Chondrocyte (in vitro differentiated cells): ENCODE measurements around the gene MDFIC2. TPM values are rescaled to one million over a fixed set of nuclear protein-coding genes. Genes with fewer than 3 reads are reported as not detected.
A peak's percentile ranks its signal among the peaks of the same experiment; 100 is the strongest.

Source experiments
- DNase-seq: peaks from one replicate; pipeline ENCODE4 v3.0.0; 2021; ENCODE audit warnings: mixed read lengths, low spot score
- H3K27ac Mint-ChIP-seq: one replicate; pipeline ENCODE4 v1.8.0; 2021; ENCODE audit warnings: mild to moderate bottlenecking, moderate library complexity, mixed read lengths; ENCODE audit not compliant: unreplicated experiment
- H3K27me3 Mint-ChIP-seq: 2 replicates; pipeline ENCODE4 v1.8.0; 2021; ENCODE audit warnings: low read depth, mixed read lengths
- H3K36me3 Mint-ChIP-seq: 2 replicates; pipeline ENCODE4 v1.8.0; 2021; ENCODE audit warnings: low read depth, mixed read lengths
- H3K4me1 Mint-ChIP-seq: 2 replicates; pipeline ENCODE4 v1.8.0; 2021; ENCODE audit warnings: low read depth, mild to moderate bottlenecking, mixed read lengths
- H3K4me3 Mint-ChIP-seq: one replicate; pipeline ENCODE4 v1.8.0; 2021; ENCODE audit warnings: mild to moderate bottlenecking, moderate library complexity, mixed read lengths; ENCODE audit not compliant: unreplicated experiment
- H3K9me3 Mint-ChIP-seq: 2 replicates; pipeline ENCODE4 v1.8.0; 2021; ENCODE audit warnings: low read depth, mixed read lengths
- CTCF ChIP-seq: fragments of 200-600 bp; sonication (generic); IDR thresholded peaks from 2 replicates; pipeline ENCODE4 v1.5.0; 2021; ENCODE audit warnings: antibody characterized with exemption, mild to moderate bottlenecking, moderate library complexity
- long read RNA-seq: library from polyadenylated mRNA; stranded (forward); transcript quantifications from one replicate; pipeline ENCODE4 v2.0.0, GENCODE V29; 2021
- total RNA-seq: library from RNA; stranded (reverse); gene quantifications from 3 replicates; pipeline ENCODE4 v1.2.1, GENCODE V29; 2021

Gene MDFIC2
- total RNA-seq = not detected in 3 replicates
- long read RNA-seq = 0 reads

- H3K27me3 Mint-ChIP-seq = no peaks in the 10 kb centered on the region
- no peaks in the 10 kb centered on the region for H3K36me3 Mint-ChIP-seq
- H3K9me3 Mint-ChIP-seq = no peaks in the 10 kb centered on the region
- TF ChIP-seq CTCF = no peak
- no peak within 1 kb of the TSS for H3K27ac Mint-ChIP-seq
- no peak for DNase-seq
- peaks cover 10% of the 10 kb centered on the region for H3K4me1 Mint-ChIP-seq
- no peak within 1 kb of the TSS for H3K4me3 Mint-ChIP-seq
These were observed at the start of gene MDFIC2 for GRCh38 chr3:70312336-70312735. Gene MDFIC2 (minus strand): TSS chr3:70312638. CDS start chr3:70311973, 665 bp downstream.

DNA sequence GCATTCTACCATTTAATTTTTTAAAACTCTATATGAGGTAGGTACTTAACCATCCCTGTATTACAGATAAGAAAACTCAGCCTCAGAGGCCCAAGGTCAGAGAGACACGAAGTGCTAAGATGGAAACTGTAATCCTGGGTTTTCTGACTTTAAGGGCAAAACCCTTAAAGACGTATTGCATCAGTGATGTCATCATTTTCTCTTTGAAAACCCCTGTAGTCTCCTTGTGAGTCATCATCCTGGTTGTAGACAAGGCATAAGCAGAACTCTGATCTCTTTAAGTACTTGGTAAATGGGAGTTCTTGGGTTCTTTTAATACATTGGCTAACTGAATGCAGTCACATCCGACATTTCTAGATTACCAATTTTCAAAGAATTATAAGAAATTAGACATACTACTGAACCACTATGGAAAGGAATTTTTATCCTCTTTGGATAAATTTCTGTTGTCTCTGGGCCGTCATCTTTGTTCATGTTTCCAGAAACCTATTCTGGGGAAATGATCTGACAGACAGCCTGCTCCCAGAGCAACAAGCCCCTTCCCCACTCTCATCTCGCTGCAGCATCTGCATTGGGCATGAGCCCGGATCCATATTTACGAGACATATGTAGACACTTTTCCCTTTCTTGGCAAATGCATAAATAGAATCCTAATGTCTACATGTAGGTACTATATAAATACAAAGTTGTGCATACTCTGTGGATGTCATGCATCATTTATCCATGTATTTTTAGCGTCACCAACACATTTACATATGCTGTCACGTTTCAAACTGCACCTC, 48.7 kb upstream of the MDFIC2 start:
- H3K27ac Mint-ChIP-seq = no peak overlapping the region
- no peak for DNase-seq
- peaks cover 4% of the 10 kb centered on the region for H3K27me3 Mint-ChIP-seq
- no peak overlapping the region for H3K4me3 Mint-ChIP-seq
- no peaks in the 10 kb centered on the region for H3K4me1 Mint-ChIP-seq
- peaks cover 3% of the 10 kb centered on the region for H3K36me3 Mint-ChIP-seq
- H3K9me3 Mint-ChIP-seq = peaks cover 21% of the 10 kb centered on the region
- TF ChIP-seq CTCF = no peak

DNA sequence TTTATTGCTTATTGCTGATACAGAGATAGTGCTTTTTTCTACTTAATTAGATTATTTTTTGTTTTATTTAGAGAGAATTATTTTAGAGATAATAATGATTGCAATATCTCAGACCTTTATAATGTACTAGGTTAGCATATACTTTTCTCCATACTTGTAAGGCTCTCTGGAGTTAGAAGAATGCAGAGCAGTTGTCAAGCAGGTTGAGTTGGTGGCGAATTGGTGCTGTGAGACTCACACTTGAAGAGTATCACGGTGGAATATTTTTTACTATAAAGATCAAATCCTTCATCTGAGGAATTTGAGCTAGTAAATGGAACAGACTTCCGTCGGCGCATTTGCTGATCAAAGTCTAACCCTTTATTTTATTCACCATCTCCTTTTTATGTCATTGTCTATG, 47.3 kb upstream of the MDFIC2 start:
- peaks cover 2% of the 10 kb centered on the region for H3K36me3 Mint-ChIP-seq
- DNase-seq = no peak

DNA sequence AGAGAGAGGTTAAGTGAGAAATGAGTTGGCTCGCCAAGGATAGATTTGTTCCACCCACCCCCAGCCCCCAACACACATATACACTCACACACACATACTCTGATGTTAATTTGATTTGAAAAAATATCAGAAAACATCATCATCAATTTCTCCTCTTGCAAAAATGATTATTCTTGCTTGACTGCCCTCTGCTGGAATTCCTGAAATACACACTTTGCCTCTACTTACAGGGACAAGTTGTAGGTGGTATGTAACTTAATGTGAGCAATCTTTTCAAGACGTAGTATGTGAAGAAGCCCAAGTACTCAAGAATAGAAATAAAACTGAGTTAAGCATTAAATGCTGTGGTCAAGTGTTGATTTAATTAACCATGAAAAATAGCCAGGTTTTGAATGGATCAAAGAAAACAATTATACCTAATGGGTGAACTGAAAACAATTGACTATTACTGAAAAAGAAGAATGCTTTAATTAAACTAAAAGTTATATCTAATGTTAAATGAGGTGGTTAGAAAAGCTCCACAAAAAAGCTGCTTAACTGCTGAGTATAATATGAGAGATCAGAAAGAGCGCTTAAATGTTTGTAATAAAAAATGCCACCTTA, 46.6 kb upstream of the MDFIC2 start:
- no peaks in the 10 kb centered on the region for H3K4me1 Mint-ChIP-seq
- DNase-seq = no peak
- peak; percentile 92 for TF ChIP-seq CTCF
- no peak overlapping the region for H3K4me3 Mint-ChIP-seq
- H3K9me3 Mint-ChIP-seq = peaks cover 10% of the 10 kb centered on the region
- no peaks in the 10 kb centered on the region for H3K36me3 Mint-ChIP-seq
- H3K27me3 Mint-ChIP-seq = peaks cover 9% of the 10 kb centered on the region
- no peak overlapping the region for H3K27ac Mint-ChIP-seq

More for the DNA sequence above, 47.3 kb upstream of the MDFIC2 start:
- H3K27me3 Mint-ChIP-seq = peaks cover 8% of the 10 kb centered on the region
- H3K4me1 Mint-ChIP-seq = no peaks in the 10 kb centered on the region
- no peak overlapping the region for H3K4me3 Mint-ChIP-seq
- no peak for TF ChIP-seq CTCF
- no peak overlapping the region for H3K27ac Mint-ChIP-seq
- peaks cover 16% of the 10 kb centered on the region for H3K9me3 Mint-ChIP-seq

DNA sequence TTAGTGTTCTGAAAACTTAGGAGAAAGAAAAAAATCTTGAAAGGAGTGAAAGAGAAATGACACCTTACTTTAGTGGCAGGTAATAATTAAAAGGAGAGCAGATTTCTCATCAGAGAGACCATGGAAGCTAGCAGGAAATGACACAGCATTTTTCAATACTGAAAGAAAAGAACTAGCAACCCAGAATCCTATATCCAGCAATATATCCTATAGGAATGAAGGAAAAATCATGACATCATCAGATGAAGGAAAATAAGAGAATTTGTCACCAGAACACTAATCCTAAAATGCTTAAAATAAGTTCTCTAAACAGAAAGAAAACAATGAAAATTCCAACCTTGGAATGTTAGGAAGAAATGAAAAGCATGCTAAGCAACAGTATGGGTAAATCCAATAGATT, 39.8 kb upstream of the MDFIC2 start:
- Mint-ChIP-seq H3K9me3 (peaks cover 15% of the 10 kb centered on the region), H3K27me3 (peaks cover 10% of the 10 kb centered on the region), H3K4me3 (no peak overlapping the region), H3K36me3 (peaks cover 5% of the 10 kb centered on the region), H3K4me1 (no peaks in the 10 kb centered on the region), H3K27ac (no peak overlapping the region)
- no peak for DNase-seq
- TF ChIP-seq CTCF = no peak
